ENCODE results near the gene LRRC14B. TPM values are rescaled to one million over a fixed set of nuclear protein-coding genes. Genes with fewer than 3 reads are reported as not detected.

The LRRC14B gene
- total RNA-seq, 2 donors from 2014 or later, result not detected

GRCh38 chr5:166441-167372, 24.6 kb upstream of the LRRC14B start:
- 91% methylated on average over 9 to 27 of the region's 27 CpGs for WGBS, 2 experiments (ENCODE audit: insufficient coverage in 1 of 2, insufficient read length in 1 of 2)
- H3K27ac ChIP-seq (ENCODE audit: low read depth, low read length), result no peak overlapping the region
- H3K4me1 Mint-ChIP-seq, result no peaks in the 10 kb centered on the region

GRCh38 chr5:167511-167910, 23.8 kb upstream of the LRRC14B start:
- H3K27me3 ChIP-seq (ENCODE audit: control insufficient read depth, insufficient read depth, low read length, poor library complexity, severe bottlenecking), result no peaks in the 10 kb centered on the region
- H3K4me1 Mint-ChIP-seq, result no peaks in the 10 kb centered on the region
- H3K36me3 Mint-ChIP-seq (ENCODE audit: low read depth), result peaks cover 17% of the 10 kb centered on the region
- no peak overlapping the region for H3K27ac ChIP-seq (ENCODE audit: low read depth, low read length)
- H3K4me3 ChIP-seq (ENCODE audit: low read length), result no peak overlapping the region
- no peaks in the 10 kb centered on the region for H3K36me3 ChIP-seq (ENCODE audit: control insufficient read depth, insufficient read depth, low read length)
- TF ChIP-seq, protein P1, sequence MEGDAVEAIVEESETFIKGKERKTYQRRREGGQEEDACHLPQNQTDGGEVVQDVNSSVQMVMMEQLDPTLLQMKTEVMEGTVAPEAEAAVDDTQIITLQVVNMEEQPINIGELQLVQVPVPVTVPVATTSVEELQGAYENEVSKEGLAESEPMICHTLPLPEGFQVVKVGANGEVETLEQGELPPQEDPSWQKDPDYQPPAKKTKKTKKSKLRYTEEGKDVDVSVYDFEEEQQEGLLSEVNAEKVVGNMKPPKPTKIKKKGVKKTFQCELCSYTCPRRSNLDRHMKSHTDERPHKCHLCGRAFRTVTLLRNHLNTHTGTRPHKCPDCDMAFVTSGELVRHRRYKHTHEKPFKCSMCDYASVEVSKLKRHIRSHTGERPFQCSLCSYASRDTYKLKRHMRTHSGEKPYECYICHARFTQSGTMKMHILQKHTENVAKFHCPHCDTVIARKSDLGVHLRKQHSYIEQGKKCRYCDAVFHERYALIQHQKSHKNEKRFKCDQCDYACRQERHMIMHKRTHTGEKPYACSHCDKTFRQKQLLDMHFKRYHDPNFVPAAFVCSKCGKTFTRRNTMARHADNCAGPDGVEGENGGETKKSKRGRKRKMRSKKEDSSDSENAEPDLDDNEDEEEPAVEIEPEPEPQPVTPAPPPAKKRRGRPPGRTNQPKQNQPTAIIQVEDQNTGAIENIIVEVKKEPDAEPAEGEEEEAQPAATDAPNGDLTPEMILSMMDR (conservative IDR thresholded peaks at IDR 0.05), result no peak
- DNase-seq, result no peak
- H3K27ac Mint-ChIP-seq, result no peak overlapping the region
- no peak overlapping the region for H3K4me3 Mint-ChIP-seq
- H3K4me1 ChIP-seq (ENCODE audit: control insufficient read depth, insufficient read depth, low read length), result no peaks in the 10 kb centered on the region
- 94 to 96% methylated on average over 6 to 7 of the region's 7 CpGs for WGBS, 2 experiments (ENCODE audit: insufficient coverage in 1 of 2, insufficient read length in 1 of 2)
- H3K9ac ChIP-seq (ENCODE audit: extremely low read depth, low read length, poor library complexity, severe bottlenecking), result no peak overlapping the region
- H3K9me3 ChIP-seq (ENCODE audit: control insufficient read depth, low read length), result no peaks in the 10 kb centered on the region
- H3K27me3 Mint-ChIP-seq (ENCODE audit: insufficient read depth), result no peaks in the 10 kb centered on the region
- H3K9me3 Mint-ChIP-seq, result peaks cover 15% of the 10 kb centered on the region

More at GRCh38 chr5:166441-167372, 24.6 kb upstream of the LRRC14B start:
- no peaks in the 10 kb centered on the region for H3K4me1 ChIP-seq (ENCODE audit: control insufficient read depth, insufficient read depth, low read length)
- Mint-ChIP-seq H3K27me3 (ENCODE audit: insufficient read depth) (no peaks in the 10 kb centered on the region), H3K27ac (no peak overlapping the region), H3K9me3 (peaks cover 15% of the 10 kb centered on the region), H3K4me3 (no peak overlapping the region), H3K36me3 (ENCODE audit: low read depth) (peaks cover 17% of the 10 kb centered on the region)
- H3K27me3 ChIP-seq (ENCODE audit: control insufficient read depth, insufficient read depth, low read length, poor library complexity, severe bottlenecking), result no peaks in the 10 kb centered on the region
- H3K4me3 ChIP-seq (ENCODE audit: low read length), result no peak overlapping the region
- no peak overlapping the region for H3K9ac ChIP-seq (ENCODE audit: extremely low read depth, low read length, poor library complexity, severe bottlenecking)
- TF ChIP-seq, protein P1 (conservative IDR thresholded peaks at IDR 0.05), result no peak
- no peaks in the 10 kb centered on the region for H3K9me3 ChIP-seq (ENCODE audit: control insufficient read depth, low read length)
- no peaks in the 10 kb centered on the region for H3K36me3 ChIP-seq (ENCODE audit: control insufficient read depth, insufficient read depth, low read length)
- no peak for DNase-seq

GRCh38 chr5:167982-168660, 23.2 kb upstream of the LRRC14B start:
- DNase-seq, result no peak
- WGBS, 2 experiments (ENCODE audit: insufficient coverage in 1 of 2, insufficient read length in 1 of 2), result 89 to 95% methylated on average over 12 to 18 of the region's 18 CpGs

More at GRCh38 chr5:167982-168660, 23.2 kb upstream of the LRRC14B start:
- H3K4me1 ChIP-seq (ENCODE audit: control insufficient read depth, insufficient read depth, low read length), result no peaks in the 10 kb centered on the region
- Mint-ChIP-seq H3K36me3 (ENCODE audit: low read depth) (peaks cover 21% of the 10 kb centered on the region), H3K9me3 (peaks cover 15% of the 10 kb centered on the region), H3K27ac (no peak overlapping the region), H3K4me1 (no peaks in the 10 kb centered on the region), H3K4me3 (no peak overlapping the region), H3K27me3 (ENCODE audit: insufficient read depth) (no peaks in the 10 kb centered on the region)
- H3K36me3 ChIP-seq (ENCODE audit: control insufficient read depth, insufficient read depth, low read length), result no peaks in the 10 kb centered on the region
- H3K27me3 ChIP-seq (ENCODE audit: control insufficient read depth, insufficient read depth, low read length, poor library complexity, severe bottlenecking), result no peaks in the 10 kb centered on the region
- TF ChIP-seq, protein P1 (conservative IDR thresholded peaks at IDR 0.05), result no peak
- H3K27ac ChIP-seq (ENCODE audit: low read depth, low read length), result no peak overlapping the region
- H3K9me3 ChIP-seq (ENCODE audit: control insufficient read depth, low read length), result no peaks in the 10 kb centered on the region
- no peak overlapping the region for H3K4me3 ChIP-seq (ENCODE audit: low read length)
- no peak overlapping the region for H3K9ac ChIP-seq (ENCODE audit: extremely low read depth, low read length, poor library complexity, severe bottlenecking)
